Measurements from ENCODE around the gene RHBDD3.

DNA sequence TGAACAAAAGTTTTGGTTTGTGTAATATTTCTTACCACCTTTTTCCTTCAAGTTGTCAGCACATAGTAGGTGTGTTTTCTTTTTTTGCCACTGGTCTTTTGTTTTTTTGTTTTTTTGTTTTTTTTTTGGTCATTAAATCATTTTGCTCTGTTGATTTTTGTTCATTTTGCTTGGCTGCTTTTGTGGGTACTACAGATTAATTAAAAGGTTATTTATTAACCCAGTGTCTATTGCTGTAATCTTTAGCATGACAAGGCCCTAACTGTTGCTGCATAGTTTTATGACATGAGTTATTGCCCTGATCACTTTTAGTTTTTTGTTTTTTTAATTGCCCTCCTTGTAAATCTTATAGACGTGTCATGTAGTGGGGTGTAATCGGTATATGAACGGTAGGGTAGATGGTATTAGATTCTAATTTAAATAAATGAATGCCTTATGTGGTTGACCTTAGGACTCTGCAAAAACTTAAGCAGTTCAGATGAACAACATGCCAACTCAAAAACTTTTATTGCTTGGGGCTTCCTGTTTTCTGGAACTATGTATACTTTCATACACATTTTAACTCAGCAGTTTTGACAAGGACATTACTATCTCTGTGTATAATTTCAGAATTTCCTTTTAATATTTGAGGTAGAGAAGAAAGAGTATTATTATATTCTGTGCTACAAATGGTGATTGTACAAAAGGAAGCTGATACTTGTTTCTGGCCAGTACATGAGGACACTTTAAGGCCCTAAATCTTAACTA, 8.2 kb upstream of the RHBDD3 start:
- TF ChIP-seq, protein P1, sequence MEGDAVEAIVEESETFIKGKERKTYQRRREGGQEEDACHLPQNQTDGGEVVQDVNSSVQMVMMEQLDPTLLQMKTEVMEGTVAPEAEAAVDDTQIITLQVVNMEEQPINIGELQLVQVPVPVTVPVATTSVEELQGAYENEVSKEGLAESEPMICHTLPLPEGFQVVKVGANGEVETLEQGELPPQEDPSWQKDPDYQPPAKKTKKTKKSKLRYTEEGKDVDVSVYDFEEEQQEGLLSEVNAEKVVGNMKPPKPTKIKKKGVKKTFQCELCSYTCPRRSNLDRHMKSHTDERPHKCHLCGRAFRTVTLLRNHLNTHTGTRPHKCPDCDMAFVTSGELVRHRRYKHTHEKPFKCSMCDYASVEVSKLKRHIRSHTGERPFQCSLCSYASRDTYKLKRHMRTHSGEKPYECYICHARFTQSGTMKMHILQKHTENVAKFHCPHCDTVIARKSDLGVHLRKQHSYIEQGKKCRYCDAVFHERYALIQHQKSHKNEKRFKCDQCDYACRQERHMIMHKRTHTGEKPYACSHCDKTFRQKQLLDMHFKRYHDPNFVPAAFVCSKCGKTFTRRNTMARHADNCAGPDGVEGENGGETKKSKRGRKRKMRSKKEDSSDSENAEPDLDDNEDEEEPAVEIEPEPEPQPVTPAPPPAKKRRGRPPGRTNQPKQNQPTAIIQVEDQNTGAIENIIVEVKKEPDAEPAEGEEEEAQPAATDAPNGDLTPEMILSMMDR (IDR thresholded peaks at IDR 0.05), result no peak
- TF ChIP-seq EZH2 (IDR thresholded peaks at IDR 0.05; ENCODE audit: borderline replicate concordance, insufficient read depth, low read depth, low read length, poor library complexity, severe bottlenecking), result no peak

Data from B cell (primary cell).